A673 (cell line): ENCODE measurements around the gene RNF151. TPM values are rescaled to one million over a fixed set of nuclear protein-coding genes. Genes with fewer than 3 reads are reported as not detected.

Source experiments
- BruUV-seq: library from RNA; stranded (reverse); fragments of 400-500 nt; replicated peaks from 2 replicates; lab custom pipeline; 2021; lab: Mats Ljungman, UMichigan
- CTCF ChIA-PET: fragments of 300-600 bp; sonication (Branson Sonifier 250); formaldehyde crosslinking; loops from one replicate; lab custom pipeline; 2022; ENCODE audit warnings: antibody characterized with exemption; lab: Charles Lee
- POLR2A ChIA-PET: fragments of 300-600 bp; sonication (Branson Sonifier 250); formaldehyde crosslinking; loops from one replicate; lab custom pipeline; 2022; ENCODE audit warnings: antibody characterized with exemption; ENCODE audit not compliant: low non-redundant PET; lab: Charles Lee
- DNase-seq: peaks from one replicate; pipeline ENCODE4 v3.0.0-alpha.2; 2015; ENCODE audit warnings: low spot score
- H3K27ac ChIP-seq: fragments of 200-600 bp; sonication (generic); 2 replicates; pipeline ENCODE4 v1.5.1; 2016; ENCODE audit warnings: mixed run types, low read depth, mild to moderate bottlenecking, mixed read lengths, antibody characterized with exemption, low read length; ENCODE audit not compliant: poor library complexity, severe bottlenecking
- H3K27me3 ChIP-seq: fragments of 200-600 bp; sonication (generic); replicated peaks from 2 replicates; pipeline ENCODE4 v1.6.1; 2017; ENCODE audit warnings: mixed run types, low read depth, mild to moderate bottlenecking, mixed read lengths, antibody characterized with exemption, low read length; ENCODE audit not compliant: insufficient read depth, poor library complexity
- H3K36me3 ChIP-seq: fragments of 200-600 bp; sonication (generic); 2 replicates; pipeline ENCODE4 v1.6.1; 2016; ENCODE audit warnings: mixed run types, mild to moderate bottlenecking, mixed read lengths, antibody characterized with exemption, low read length; ENCODE audit not compliant: insufficient read depth, poor library complexity, severe bottlenecking
- H3K4me1 ChIP-seq: fragments of 200-600 bp; sonication (generic); 2 replicates; pipeline ENCODE4 v1.6.1; 2017; ENCODE audit warnings: mixed run types, mild to moderate bottlenecking, mixed read lengths, antibody characterized with exemption, low read length; ENCODE audit not compliant: insufficient read depth, poor library complexity, severe bottlenecking
- H3K4me3 ChIP-seq: fragments of 200-600 bp; sonication (generic); 2 replicates; pipeline ENCODE4 v1.5.1; 2016; ENCODE audit warnings: low read depth, mixed run types, mild to moderate bottlenecking, mixed read lengths, low read length; ENCODE audit not compliant: poor library complexity, severe bottlenecking
- H3K9me3 ChIP-seq: fragments of 200-600 bp; sonication (generic); 2 replicates; pipeline ENCODE4 v1.6.1; 2016; ENCODE audit warnings: mixed run types, low read depth, mild to moderate bottlenecking, mixed read lengths, antibody characterized with exemption, low read length; ENCODE audit not compliant: poor library complexity, severe bottlenecking
- EZH2 ChIP-seq: fragments of 200-600 bp; sonication (generic); IDR thresholded peaks from 2 replicates; pipeline ENCODE4 v1.6.1; 2017; ENCODE audit warnings: borderline replicate concordance, low read depth, mild to moderate bottlenecking, mixed read lengths, antibody characterized with exemption, low read length; ENCODE audit not compliant: poor library complexity, severe bottlenecking
- intact Hi-C: fragments of 100-400 bp; cut with micrococcal nuclease; formaldehyde crosslinking; loops from one replicate; pipeline ENCODE4 v1.10.0; 2022; ENCODE audit not compliant: unreplicated experiment
- total RNA-seq: library from RNA; stranded (reverse); gene quantifications from 2 replicates; pipeline ENCODE4 v1.2.3, GENCODE V29; 2021
- TF ChIP-seq, protein P1 (sequence below): fragments of 300-800, 200-600 bp; sonication (generic); conservative IDR thresholded peaks from 2 replicates; pipeline ENCODE4 v1.5.1; 2017; ENCODE audit warnings: low read depth, mild to moderate bottlenecking, antibody characterized with exemption, low read length, moderate library complexity, mixed read lengths

Gene RNF151
- total RNA-seq, 1 experiment from 2014 or later, result not detected

DNA sequence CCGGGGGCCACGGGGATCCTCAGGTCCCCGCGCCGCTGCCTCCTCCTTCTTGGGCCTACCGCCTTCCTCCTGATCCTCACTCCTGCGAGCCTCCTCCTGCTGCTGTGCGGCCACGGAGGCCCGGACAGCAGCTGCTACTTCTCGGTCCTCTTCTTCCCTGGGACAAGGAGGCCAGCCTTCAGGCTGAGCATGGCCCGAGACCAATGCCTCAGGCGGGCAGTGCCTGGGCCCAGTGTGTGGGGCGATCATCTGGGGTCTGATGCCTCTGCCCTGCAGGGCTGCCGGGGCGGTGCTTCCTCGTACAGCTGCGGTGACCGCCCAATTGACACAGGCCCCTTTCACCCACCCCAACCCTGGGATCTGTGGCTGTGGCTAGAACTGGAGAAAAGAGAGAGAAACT, 34.4 kb downstream of the RNF151 start:
- CTCF ChIA-PET, result no interaction called here
- POLR2A ChIA-PET, result no interaction called here
- Histone ChIP-seq H3K36me3 (peaks cover 63% of the 10 kb centered on the region), H3K27ac (no peak overlapping the region), H3K4me1 (peaks cover 18% of the 10 kb centered on the region), H3K9me3 (no peaks in the 10 kb centered on the region), H3K4me3 (no peak overlapping the region), H3K27me3 (no peaks in the 10 kb centered on the region)
- intact Hi-C loops, result loop anchor here (10.0 kb wide), 1 partner anchor 214 kb away; the partner anchor contains the start of genes BRICD5 and PGP
- TF ChIP-seq EZH2, result no peak
- TF ChIP-seq, protein P1, sequence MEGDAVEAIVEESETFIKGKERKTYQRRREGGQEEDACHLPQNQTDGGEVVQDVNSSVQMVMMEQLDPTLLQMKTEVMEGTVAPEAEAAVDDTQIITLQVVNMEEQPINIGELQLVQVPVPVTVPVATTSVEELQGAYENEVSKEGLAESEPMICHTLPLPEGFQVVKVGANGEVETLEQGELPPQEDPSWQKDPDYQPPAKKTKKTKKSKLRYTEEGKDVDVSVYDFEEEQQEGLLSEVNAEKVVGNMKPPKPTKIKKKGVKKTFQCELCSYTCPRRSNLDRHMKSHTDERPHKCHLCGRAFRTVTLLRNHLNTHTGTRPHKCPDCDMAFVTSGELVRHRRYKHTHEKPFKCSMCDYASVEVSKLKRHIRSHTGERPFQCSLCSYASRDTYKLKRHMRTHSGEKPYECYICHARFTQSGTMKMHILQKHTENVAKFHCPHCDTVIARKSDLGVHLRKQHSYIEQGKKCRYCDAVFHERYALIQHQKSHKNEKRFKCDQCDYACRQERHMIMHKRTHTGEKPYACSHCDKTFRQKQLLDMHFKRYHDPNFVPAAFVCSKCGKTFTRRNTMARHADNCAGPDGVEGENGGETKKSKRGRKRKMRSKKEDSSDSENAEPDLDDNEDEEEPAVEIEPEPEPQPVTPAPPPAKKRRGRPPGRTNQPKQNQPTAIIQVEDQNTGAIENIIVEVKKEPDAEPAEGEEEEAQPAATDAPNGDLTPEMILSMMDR, result no peak
- no peak for DNase-seq
- no TSS peak for BruUV-seq

DNA sequence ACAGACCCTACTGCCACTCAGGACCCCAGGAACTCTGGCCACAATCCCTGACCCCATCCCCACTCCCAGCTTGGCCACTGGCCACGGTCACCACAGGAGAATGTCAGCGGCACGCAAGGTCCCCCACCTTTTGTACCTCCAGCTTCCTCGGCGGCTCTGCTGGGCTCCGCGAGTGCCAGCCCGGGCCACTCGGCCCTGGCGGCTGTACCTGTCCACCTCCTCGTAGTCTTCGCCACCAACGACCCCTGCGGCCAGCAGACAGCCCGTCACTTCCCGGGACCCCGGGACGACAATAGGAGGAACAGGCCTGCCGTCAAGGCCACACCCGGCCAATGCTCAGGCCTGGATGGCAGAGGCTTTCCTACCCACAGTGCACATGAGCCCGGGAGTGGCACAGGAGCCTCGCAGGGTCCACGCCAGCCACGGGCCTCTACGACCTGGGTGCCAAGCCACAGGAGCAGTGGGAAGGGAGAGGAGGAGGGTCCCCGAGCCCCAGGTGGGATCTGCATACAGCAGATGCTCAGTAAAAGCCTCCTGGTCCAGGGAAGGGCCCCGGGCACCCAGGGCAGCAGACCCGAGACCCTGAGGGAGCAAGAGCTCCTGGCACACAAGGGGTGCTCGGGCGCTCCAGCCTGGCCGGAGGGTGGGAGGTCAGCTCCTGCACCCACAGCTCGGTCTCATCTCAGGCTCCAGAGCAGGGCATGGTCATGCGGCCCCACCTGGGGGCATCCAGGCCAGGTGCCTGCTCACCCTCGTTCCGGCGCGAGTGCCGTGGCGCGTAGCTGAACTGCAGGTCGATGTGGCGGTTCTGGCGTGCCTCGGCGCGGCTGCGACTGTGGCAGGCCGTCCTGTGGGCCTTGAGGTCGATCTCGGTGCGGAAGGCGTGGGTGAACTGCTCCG, 35.0 kb downstream of the RNF151 start:
- no peaks in the 10 kb centered on the region for H3K27me3 ChIP-seq
- BruUV-seq, result no TSS peak
- H3K4me3 ChIP-seq, result no peak overlapping the region
- H3K4me1 ChIP-seq, result peaks cover 24% of the 10 kb centered on the region
- no peak overlapping the region for H3K27ac ChIP-seq
- H3K9me3 ChIP-seq, result no peaks in the 10 kb centered on the region
- POLR2A ChIA-PET, result no interaction called here
- DNase-seq, result no peak
- CTCF ChIA-PET, result interaction anchor here (0.6 kb wide), 1 partner anchor 13 kb away, joined by 3 read pairs; no protein-coding TSS in a partner anchor
- intact Hi-C loops, result loop anchor here (10.0 kb wide), 1 partner anchor 213 kb away; the partner anchor contains the start of genes BRICD5 and PGP
- TF ChIP-seq EZH2, result no peak
- TF ChIP-seq, protein P1, result no peak
- H3K36me3 ChIP-seq, result peaks cover 63% of the 10 kb centered on the region

DNA sequence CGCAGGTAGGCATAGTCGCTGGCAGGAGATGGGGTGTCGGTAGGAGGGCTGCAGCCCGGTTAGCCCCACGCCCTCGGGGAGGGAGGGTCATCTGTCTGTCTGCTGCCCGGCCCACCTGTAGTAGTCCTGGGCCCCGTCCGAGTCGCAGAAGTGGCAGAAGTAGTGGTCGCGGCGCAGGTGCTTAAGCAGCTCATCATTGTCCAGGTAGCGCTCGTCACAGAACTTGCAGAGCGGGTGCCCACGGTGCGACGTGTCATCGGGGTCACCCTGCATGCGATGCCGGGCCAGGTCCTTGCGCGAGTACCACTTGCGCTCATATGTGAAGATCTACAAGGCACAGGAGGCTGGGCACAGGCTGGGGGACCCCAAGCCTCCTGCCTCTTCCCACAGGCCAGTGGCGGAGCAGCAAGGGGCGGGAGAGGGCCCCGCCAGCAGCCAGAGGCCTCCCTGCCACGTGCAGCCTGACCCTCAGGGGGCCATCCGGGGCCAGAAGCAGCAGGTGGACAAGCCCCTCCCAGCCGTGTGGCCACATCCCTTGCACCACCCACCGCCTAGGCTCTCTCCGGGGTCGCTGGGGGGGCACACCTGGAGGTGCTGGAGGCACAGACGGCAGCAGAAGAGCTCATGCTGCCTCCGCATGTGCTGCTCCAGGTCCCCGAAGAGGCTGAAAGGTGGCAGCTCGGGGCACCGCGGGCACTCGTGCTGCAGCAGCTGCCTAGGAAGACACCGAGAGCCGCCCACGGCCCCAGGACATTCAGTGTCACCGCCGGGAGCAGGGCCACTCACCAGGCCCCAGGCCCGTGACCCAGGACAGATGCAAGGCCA, 36.0 kb downstream of the RNF151 start:
- intact Hi-C loops, result loop anchor here (10.0 kb wide), 1 partner anchor 212 kb away; the partner anchor contains the start of genes BRICD5 and PGP
- no peak for TF ChIP-seq EZH2
- TF ChIP-seq, protein P1, result no peak
- H3K9me3 ChIP-seq, result no peaks in the 10 kb centered on the region
- H3K4me3 ChIP-seq, result no peak overlapping the region
- H3K4me1 ChIP-seq, result peaks cover 26% of the 10 kb centered on the region
- no TSS peak for BruUV-seq
- no peaks in the 10 kb centered on the region for H3K27me3 ChIP-seq
- H3K27ac ChIP-seq, result no peak overlapping the region
- peaks cover 56% of the 10 kb centered on the region for H3K36me3 ChIP-seq
- ChIA-PET CTCF (no interaction called here), POLR2A (interaction anchor here (0.6 kb wide), 1 partner anchor 212 kb away, joined by 3 read pairs; the partner anchor contains the start of gene PGP)
- no peak for DNase-seq
